ENCODE measurements around the gene MOCOS.

Gene MOCOS

GRCh38 chr18:36309436-36310391 lies 122.4 kb downstream of the MOCOS start:
- no peak for FAIRE-seq

- FAIRE-seq, result no peak
Measured at GRCh38 chr18:36311026-36311570, 123.8 kb downstream of the MOCOS start.

GRCh38 chr18:36312806-36313395 lies 125.6 kb downstream of the MOCOS start:
- FAIRE-seq, result no peak

- no peak for FAIRE-seq
Measured at GRCh38 chr18:36314098-36314497, 126.8 kb downstream of the MOCOS start.

GRCh38 chr18:36314754-36315153 lies 127.5 kb downstream of the MOCOS start:
- FAIRE-seq, result no peak

- no peak for FAIRE-seq
Measured at GRCh38 chr18:36315736-36316135, 128.4 kb downstream of the MOCOS start.

GRCh38 chr18:36316246-36316645 lies 128.9 kb downstream of the MOCOS start:
- no peak for FAIRE-seq
